GM21825 (cell line): Measurements from ENCODE around the gene QARS1.
A peak's percentile ranks its signal among the peaks of the same experiment; 100 is the strongest.

Source experiments
- ATAC-seq: cut with Tn5 transposase; IDR thresholded peaks from one replicate; pipeline ENCODE4 v1.9.1; 2021; ENCODE audit warnings: mild to moderate bottlenecking, moderate library complexity; ENCODE audit not compliant: unreplicated experiment

Gene QARS1

GRCh38 chr3:49120438-49121131 is 16.0 kb upstream of the QARS1 start, which contains the start of gene USP19:
TSS of gene USP19 (minus strand) at chr3:49120823. CDS start at chr3:49119145, 1,678 bp downstream.
- peak; percentile 84 for ATAC-seq

GRCh38 chr3:49120096-49120437 is 15.5 kb upstream of the QARS1 start:
- peak; percentile 2 for ATAC-seq

- no peak for ATAC-seq
Measured at GRCh38 chr3:49119439-49119838, 14.9 kb upstream of the QARS1 start.

GRCh38 chr3:49119036-49119435 is 14.5 kb upstream of the QARS1 start:
- ATAC-seq = no peak

- no peak for ATAC-seq
Measured at GRCh38 chr3:49112262-49112661, 7.7 kb upstream of the QARS1 start.

- ATAC-seq = no peak
Measured at GRCh38 chr3:49111347-49111746, 6.8 kb upstream of the QARS1 start.

GRCh38 chr3:49110780-49111179 is 6.2 kb upstream of the QARS1 start:
- no peak for ATAC-seq

GRCh38 chr3:49108346-49108745 is 3.8 kb upstream of the QARS1 start:
- no peak for ATAC-seq

GRCh38 chr3:49104052-49104426 is 518 bp downstream of the QARS1 start:
- no peak for ATAC-seq

GRCh38 chr3:49100046-49100615 is 4.4 kb downstream of the QARS1 start:
- no peak for ATAC-seq

GRCh38 chr3:49098910-49099630 is 5.5 kb downstream of the QARS1 start:
- no peak for ATAC-seq

GRCh38 chr3:49098429-49098828 is 6.1 kb downstream of the QARS1 start:
- no peak for ATAC-seq

GRCh38 chr3:49093853-49094767 is 10.4 kb downstream of the QARS1 start, which contains the start of gene QRICH1:
TSS of gene QRICH1 (minus strand) at chr3:49094071. CDS start at chr3:49077017, 17,054 bp downstream.
- ATAC-seq = peak; percentile 69

GRCh38 chr3:49092938-49093852 is 11.4 kb downstream of the QARS1 start:
- ATAC-seq = peak; percentile 35

- no peak for ATAC-seq
Measured at GRCh38 chr3:49081429-49081828, 23.1 kb downstream of the QARS1 start.

GRCh38 chr3:49079270-49079669 is 25.3 kb downstream of the QARS1 start:
- ATAC-seq = no peak

- no peak for ATAC-seq
Measured at GRCh38 chr3:49076646-49077045, 27.9 kb downstream of the QARS1 start.

- ATAC-seq = no peak
Measured at GRCh38 chr3:49076116-49076515, 28.4 kb downstream of the QARS1 start.

- no peak for ATAC-seq
Measured at GRCh38 chr3:49058011-49058410, 46.5 kb downstream of the QARS1 start.

GRCh38 chr3:49057268-49057667 is 47.3 kb downstream of the QARS1 start:
- no peak for ATAC-seq
